Measurements from ENCODE around the gene COG2.
A peak's percentile ranks its signal among the peaks of the same experiment; 100 is the strongest.
"Not testable (repeated sequence)": the region's sequence is repeated elsewhere in the genome, so short reads cannot be mapped to it uniquely, and the experiment has no call there.

Gene COG2

GRCh38 chr1:230626232-230626631 lies 16.0 kb upstream of the COG2 start:
- DNase-seq = no peak

GRCh38 chr1:230627767-230628166 lies 14.5 kb upstream of the COG2 start:
- DNase-seq = no peak

DNA sequence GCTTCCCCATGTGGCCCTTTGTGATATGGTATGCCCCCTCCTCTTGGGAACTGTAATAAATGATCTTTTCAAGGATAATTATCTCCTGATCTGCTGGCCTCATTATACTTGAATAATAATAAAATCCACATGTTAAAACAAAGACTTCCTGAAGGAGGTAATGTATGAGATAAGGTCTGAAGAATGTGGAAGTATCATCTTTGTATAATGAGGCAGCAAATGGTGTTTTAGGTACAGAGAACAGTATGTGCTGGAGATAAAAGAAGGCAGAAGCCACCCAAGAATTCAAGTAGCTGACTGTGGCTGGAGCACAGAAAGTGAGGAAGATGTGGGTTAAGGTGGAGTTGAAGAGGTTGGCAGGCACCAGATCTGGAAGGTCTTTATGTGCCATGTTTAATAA lies 12.8 kb upstream of the COG2 start:
- DNase-seq = no peak

DNA sequence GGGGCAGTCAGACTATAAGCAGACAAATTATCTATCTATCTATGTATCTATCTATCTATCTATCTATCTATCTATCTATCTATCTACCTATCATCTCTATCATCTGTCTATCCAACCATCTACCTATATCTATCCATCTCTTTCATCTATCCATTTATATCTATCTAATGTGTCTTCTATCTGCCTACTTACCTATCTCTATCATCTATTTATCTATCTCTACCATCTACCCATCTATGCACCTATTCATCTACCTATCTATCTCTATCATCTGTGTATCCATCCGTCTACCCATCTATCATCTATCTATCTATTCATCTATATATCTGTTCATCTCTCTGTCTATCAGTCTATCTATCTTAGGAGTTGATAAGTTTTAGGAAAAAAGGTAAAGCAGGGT lies 10.8 kb upstream of the COG2 start:
- no peak for DNase-seq

DNA sequence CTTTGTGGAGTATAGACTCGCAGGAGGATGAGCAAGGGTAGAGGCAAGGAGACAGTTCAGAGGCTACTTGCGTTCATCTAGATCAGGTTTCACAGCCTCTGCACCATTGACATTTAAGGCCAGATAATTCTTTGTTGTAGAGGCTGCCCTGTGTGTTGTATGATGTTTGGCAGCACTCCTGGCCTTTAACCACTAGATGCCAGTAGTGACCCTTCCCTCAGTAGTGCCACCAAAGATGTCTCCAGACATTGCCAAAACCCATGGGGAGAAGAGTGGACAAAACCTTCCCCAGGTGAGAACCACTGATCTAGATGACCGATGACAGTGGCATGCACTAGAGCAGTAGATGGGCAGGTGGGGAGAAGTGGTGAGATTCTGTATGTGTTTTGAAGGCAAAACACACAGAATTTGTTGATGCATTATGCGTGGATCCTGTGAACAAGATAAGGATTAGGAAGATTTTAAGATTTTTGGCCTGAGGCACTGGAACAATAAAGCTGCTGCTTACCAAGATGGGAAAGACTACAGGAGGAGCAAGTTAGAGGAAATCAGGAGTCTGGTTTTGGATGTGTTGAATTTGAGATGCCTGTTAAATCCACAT lies 9.9 kb upstream of the COG2 start:
- peak in 4 of 14 donors; percentile 6 to 75 (median 6) for DNase-seq

- DNase-seq = no peak
Measured at GRCh38 chr1:230633469-230633868, 8.8 kb upstream of the COG2 start.

DNA sequence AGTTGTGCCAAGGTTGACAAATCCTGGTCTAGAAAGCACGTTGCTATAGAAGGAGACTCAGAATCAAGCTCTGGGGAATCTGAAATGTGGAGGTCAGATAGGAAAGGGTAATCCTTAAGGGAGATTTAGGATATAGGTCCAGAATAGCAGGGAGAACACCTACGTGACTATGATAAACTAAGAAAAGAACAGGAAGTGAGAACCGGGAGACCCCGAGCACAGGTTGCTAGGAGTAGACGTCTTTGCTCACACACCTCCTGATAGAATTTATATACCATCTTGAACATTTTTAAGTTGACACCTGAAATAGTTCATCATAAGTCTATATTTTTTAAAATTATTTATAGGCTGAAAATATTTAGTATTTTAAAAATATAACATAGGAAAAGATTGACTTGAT lies 7.9 kb upstream of the COG2 start:
- DNase-seq = no peak

DNA sequence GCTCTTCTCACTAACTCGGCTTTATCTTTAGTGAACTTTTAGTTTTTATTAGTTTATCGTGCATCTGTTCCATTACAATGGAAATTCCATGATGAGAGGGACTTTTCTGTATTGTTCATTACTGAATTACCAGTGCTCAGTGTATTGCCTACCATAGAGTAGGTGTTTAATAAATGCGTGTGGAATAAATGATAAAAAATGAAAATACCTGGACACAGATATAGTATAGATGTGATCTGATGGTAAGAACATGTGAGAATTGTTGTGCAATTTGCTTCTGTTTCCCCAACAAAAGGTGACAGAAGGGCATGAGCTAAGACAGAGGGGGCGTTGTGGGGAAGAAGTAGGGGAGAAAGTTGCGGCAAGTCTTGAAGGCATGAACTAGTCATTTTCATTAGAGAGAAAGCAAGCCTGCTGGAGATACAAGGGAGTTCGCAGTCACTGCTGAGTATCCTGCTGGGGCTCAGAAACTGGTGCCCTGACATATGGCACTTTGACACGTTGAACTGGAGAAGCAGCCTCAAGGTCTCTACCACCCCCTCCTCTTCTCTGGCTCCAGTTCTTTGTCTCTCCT lies 5.6 kb upstream of the COG2 start:
- DNase-seq = no peak

DNA sequence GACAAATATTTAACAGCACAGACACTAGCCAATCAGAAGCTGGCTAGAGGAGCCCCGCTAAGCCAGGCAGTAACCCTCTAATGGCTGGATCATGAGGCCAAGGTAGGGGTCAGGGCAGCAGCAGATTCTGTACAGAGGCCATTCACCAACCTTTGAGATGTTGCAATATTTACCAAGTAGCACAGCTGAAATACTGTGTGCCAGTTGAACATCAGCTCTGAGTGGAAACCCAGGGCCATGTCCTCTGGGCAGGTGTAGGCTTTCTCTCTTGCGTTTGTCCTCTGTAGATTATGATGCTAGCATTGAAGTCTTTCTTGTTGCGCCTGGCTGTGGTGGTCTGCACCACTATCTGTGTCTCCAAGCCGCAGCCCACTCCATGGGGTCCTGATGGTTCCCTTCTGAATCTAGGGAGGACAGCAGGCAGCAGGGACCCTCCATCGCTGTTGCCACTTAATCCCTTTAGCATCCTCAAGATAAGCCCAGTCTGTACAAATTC lies 2.5 kb upstream of the COG2 start:
- no peak for DNase-seq

- DNase-seq = no peak
Measured at GRCh38 chr1:230641346-230641745, 935 bp upstream of the COG2 start.

DNA sequence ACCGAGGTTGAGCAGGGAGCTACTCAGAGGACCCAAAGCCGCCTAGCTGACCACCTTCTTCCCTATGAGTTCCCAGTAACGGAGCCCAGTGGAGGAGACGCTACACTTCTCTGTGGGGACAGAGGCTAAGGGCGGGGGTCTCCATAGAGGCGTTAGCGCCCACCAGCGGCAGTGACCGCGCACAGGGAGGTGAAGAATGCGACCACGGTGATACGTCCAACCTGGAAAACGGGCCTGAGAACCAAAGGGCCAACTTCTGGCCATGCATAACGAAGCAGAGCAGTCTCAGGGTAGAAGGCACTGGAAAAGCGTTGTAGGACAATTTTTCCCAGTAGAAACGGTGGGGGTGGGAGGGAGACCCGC lies 400 bp upstream of the COG2 start:
- peak in 1 of 14 donors; percentile 50 for DNase-seq

DNA sequence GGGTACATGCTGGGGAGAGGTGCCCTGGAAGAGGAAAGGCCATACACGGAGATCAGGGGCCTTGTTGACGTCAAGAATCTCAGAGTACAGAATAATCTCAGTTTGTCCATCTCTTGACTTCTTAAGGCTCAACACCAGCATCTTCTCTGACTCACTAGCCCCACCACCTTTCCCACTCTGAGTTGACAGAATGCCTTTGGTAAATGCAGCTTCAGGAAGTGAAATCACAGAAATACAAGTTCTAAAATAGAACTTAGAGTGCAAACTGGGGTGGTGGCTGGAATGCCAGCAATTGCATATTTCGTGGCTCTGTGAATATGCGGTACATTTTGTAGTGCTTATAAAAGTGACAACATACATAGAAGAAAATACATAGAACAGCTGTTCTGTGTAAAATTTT lies 1.6 kb downstream of the COG2 start:
- no peak for DNase-seq

DNA sequence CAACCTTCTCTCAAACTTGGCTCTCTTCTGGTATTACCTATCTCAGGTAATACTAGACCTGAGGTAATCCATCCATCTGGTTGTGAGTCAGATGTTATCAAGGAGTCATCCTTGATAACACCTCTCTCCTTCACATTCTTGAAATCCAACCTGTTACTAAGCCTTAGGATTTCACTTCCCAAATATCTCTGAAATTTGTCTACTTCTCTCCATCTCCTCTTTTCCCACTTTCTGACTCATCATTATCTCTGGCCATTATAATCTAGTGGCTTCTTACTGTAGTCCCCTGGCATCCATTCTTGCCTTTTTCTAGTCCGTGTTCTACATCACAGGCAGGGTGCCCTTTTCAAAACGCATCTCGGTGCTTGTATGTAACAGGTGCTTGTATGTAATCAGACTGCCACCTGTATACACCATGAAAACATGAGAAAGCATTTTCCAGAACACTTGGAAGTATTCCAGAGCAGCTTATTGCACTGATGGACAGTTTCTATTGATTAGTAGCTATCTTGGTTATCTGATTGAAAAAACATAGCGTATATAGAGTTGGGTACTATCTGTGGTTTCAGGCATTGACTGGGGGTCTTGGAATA lies 4.5 kb downstream of the COG2 start:
- DNase-seq = no peak

DNA sequence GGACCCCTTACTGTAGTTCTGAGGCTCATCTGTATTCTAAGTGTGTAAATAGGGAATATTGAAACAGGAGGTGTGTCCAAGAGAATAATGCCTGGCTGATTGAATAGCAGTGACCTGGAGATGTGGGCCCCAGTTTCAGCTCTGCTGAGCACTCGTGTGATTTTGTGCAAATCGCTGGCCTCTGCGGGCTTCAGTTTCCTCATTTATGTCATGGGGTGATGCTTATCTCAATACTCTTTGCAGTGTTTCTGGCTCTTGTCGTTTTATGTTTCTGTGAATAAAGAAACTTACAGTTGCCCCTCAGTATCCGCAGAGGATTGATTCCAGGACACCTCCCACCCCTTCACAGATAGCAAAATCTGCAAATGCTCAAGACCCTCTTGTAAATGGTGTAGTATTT lies 5.0 kb downstream of the COG2 start:
- no peak for DNase-seq

- DNase-seq = no peak
Measured at GRCh38 chr1:230648114-230648513, 5.8 kb downstream of the COG2 start.

DNA sequence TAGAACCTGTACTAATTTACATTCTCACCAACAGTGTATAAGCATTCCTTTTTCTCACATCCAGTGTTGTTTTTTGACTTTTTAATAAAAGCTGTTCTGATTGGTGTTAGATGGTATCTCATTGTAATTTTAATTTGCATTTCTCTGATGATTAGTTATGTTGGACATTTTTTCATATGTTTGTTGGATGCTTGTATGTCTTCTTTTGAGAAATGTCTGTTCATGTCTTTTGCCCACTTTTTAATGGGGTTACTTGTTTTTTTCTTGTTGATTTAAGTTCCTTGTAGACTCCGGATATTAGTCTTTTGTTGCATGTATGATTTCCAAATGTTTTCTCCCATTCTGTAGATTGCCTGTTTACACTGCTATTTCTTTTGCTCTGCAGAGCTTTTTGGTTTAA lies 8.0 kb downstream of the COG2 start:
- no peak for DNase-seq

DNA sequence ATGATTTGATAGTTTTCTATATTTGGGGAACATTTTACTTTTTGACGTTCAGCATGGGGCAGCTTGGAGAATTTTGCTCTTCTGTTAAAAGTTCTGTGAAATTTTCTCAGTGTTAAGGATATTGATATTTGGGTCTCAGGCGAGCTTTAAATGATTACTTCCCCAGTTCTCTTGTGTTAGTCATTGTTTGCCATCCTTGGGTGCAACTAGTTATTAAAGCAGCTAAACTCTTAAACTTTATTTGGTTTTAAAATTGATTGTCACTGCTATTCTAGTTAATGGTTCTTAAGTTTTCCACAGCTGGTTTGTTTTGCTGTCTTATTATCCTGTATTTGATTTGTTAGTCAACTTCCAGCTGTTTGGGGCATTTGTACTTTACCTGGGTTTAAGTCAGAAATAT lies 9.0 kb downstream of the COG2 start:
- no peak for DNase-seq

GRCh38 chr1:230656719-230657118 lies 14.4 kb downstream of the COG2 start:
- not testable (repeated sequence) for DNase-seq

- not testable (repeated sequence) for DNase-seq
Measured at GRCh38 chr1:230658103-230658502, 15.8 kb downstream of the COG2 start.

DNA sequence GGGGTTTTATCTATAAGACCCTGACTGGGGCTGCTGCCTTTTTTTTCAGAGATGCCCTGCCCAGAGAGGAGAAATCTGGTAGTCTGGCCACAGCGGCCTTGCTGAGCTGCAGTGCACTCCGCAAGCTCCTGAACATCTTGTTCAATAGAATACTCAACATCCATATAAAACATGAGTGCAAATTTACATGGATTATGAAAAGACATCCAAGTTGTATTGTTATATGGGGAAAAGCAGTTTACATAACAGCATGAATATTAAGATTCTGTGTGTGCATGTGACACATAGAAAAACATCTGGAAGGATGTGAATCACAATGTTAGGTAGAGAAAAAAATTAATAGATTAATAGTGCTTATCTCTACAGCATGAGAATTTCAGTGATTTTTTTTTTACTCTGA lies 16.4 kb downstream of the COG2 start:
- no peak for DNase-seq

GRCh38 chr1:230661976-230662375 lies 19.7 kb downstream of the COG2 start:
- DNase-seq = peak in 3 of 14 donors; percentile 29 to 97 (median 37)

- DNase-seq = peak in 1 of 14 donors; percentile 40
Measured at GRCh38 chr1:230668227-230668626, 25.9 kb downstream of the COG2 start.

- DNase-seq = no peak
Measured at GRCh38 chr1:230669543-230669942, 27.3 kb downstream of the COG2 start.

DNA sequence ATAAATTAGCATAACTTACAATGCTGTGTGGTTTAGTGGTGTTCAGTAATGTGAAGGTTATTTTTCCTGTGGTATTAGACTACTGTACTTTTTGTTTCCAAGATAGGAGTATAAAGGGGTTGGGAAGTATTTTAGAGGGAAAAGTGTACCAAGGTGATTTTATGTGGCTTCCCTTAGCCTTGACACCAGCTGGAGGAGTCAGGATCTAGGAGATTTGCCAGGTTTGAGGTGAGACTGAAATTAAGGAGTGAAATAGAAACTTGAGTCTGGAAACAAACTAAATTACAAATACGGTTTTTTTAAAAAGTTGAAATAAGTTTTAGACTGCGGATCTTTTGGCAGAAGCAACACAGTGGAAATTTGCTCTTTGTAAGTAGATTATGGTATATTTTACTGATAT lies 32.3 kb downstream of the COG2 start:
- peak in 1 of 14 donors; percentile 22 for DNase-seq

Measured in C1 segment of cervical spinal cord (tissue), 14 donors.